Measurements from ENCODE around the gene IQGAP2.
"Not testable (repeated sequence)": the region's sequence is repeated elsewhere in the genome, so short reads cannot be mapped to it uniquely, and the experiment has no call there.

Gene IQGAP2

DNA sequence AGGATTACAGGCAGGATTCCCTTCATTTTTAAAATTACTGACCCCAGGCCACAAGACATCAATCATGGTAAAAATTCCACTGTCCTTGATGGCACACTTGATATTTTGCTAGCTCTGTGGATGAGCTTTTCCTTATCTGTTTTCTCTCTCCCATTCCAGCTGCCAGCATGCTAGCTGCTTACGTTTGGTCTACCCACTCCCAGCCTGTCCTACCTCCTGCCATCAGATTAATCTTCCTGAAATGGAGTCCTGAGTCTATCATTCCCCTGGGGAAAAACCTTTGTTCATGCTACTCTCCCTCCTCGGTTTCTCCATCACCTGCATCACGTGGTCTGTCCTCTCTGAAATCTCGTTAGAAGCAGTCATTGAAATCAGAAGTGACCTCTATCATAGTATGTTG, 111.2 kb downstream of the IQGAP2 start:
- DNase-seq, result no peak

DNA sequence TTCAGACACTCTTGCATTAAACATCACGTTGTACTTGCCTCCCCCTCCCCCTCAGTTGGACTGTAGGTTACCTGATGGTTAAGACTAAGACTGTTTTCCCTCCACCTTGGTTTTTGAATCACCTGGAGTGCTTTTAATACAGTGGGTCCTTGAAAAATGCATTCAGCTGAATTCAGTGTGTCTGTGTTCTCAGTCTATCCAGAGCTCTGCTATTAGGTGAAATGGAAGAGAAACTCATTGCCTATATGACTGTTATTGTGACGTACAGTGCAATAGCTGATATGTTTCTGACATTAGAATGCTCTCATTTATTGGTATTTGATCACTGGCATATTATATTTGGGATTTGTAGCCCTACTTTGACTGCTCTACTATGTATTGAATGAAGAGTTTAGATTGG, 111.6 kb downstream of the IQGAP2 start:
- no peak for DNase-seq

DNA sequence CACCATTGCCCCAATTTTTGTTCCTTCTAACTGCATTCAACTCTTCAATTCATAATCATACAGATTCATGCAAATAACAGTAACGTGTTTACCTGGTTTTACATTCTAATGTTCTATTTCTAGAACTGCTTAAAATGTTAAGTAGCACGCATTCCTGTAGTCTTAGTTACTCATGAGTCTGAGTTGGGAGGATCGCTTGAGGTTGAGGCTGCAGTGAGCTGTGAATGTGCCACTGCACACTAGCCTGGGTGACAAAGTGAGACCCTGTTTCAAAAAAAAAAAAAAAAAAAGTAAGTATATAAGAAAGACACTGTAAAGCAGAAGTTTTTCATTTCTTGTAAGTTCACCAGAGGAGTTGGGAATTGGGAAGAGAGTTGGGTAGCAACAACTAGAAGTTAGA, 114.2 kb downstream of the IQGAP2 start:
- DNase-seq, result no peak

DNA sequence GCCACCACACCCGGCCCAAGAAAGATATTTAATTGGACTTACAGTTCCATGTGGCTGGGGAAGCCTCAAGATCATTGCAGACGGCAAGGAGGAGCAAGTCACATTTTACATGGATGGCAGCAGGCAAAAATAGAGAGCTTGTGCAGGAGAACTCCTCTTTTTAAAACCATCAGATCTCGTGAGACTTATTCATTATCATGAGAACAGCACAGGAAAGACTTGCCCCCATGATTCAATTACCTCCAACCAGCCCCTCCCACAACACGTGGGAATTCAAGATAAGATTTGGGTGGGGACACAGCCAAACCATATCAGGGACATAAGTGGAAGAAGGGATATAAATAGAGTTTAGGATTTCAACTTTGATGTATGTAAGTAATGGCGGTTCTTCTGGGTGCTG, 115.2 kb downstream of the IQGAP2 start:
- not testable (repeated sequence) for DNase-seq

DNA sequence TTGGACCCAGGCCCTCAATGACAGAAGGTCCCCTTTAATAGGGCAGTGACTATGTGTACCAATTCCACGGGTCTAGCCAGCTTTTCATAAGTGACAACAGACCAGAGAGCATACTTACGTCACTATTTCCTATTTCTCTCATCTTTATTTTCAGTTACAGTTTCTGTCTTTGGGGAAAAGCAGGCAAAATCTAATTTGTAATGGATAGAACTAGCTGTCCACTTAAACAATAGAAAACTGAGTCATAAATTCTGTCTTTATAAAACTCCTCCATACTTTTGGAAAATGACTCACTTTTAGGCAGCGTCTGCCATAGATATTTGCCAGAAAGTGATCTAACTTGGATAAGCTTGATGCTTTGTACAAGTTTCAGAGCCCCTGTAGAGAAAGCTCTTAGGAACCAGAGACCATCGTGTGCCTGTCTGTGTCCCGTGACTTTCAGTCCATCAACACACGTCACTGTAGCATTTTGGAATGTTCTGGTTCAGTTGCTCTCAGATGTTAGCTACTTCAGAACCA, 118.2 kb downstream of the IQGAP2 start:
- no peak for DNase-seq

DNA sequence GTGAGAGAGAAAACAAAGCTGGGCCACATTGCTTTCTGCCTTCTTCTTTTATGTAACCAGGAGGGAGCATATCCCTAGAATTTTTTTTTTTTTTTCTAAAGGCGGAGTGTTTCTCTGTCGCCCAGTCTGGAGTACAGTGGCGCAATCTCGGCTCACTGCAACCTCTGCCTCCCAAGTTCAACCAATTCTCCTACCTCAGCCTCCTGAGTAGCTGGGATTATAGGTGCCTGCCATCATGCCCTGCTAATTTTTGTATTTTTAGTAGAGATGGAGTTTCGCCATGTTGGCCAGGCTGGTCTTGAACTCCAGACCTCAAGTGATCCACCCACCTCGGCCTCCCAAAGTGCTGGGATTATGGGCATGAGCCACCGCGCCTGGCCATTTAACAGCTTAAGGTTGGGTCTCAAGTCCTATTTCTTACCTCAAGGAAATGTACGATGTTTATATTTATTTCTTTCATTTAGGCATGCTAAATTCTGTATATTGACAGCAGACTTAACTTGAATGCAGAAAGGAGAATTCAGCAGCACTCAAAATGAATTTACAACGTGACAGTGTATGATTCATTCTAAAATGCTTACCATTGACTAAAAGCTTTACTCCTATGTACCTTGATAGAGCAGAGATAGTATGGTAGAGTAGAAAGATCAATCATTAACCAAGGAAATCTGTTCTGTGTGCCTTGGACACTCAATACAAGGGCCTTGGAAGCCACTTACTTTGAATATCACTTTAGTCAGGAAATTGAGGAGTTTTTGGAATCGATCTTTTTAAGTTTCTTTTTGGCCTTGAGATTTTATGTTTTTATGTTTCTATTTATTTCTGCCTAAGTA, 119.2 kb downstream of the IQGAP2 start:
- DNase-seq, result no peak

DNA sequence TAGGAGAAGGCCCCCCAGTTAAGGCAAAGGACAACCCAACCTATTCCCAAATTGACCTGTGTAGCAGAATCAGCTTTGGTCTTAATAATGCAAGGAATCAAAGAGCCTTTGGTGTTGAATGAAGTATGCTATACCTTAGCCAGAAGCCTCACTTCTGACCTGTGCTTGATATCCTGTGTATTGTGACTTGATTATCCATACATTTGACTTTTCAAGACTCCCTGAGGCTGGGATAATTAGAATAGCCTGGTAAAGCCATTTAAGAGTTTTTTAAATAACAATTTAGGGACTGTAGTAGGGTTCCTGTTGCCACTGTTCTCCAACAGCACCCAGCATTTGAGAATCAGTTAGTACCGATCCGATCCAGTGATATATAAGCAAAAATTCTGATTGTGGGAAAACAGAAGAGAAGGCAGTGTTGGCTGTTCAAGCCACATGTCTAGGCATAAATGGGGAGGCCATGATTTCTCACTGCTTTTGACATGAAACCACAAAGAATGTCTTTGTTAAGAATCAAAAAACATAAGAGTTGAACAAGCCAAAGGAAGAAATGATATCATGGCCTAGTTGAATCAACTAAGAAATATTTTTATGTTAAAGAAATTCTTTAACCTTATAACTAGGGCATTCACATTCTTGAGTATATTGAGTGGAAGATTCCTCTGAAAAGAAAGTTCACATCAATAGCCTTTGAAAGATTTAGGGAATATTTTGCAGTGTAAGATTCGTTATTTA, 121.2 kb downstream of the IQGAP2 start:
- DNase-seq, result no peak

DNA sequence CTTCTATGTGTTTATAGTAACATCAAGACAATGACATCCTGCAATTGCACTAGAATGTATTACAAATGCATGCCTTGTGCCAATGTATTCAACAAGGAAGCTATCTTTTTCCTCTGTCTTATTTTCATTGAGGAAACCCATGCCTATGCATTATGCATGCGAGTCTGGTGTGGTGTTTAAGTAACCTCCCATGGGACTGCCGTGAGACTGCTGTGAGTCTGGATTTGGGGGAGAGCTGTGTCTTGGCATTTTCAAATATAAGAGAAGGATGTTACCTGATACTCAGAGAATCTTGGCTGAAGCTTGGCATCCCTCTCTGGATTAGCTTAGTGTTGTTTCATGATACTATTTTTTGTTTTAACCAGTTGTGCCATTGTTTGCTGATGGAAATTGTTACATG, 121.8 kb downstream of the IQGAP2 start:
- no peak for DNase-seq

DNA sequence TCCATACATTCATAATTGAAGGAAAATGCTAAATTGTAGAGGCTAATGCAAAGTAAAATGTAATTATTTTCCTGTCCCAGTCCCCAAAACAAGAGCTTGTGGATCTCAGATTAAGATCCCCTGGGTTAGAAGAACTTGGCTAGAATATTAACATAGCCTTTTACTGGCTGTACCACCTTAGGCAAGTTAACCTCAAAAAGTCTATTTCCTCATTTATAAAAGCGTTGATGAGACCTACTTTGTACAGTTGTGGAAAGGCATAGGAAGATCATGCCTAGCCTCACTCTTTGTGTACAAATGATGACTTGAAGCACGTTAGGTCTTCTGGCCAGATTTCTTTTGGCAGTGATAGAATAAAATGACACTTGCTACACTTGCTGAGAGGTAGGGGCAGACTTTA, 122.9 kb downstream of the IQGAP2 start:
- DNase-seq, result no peak

DNA sequence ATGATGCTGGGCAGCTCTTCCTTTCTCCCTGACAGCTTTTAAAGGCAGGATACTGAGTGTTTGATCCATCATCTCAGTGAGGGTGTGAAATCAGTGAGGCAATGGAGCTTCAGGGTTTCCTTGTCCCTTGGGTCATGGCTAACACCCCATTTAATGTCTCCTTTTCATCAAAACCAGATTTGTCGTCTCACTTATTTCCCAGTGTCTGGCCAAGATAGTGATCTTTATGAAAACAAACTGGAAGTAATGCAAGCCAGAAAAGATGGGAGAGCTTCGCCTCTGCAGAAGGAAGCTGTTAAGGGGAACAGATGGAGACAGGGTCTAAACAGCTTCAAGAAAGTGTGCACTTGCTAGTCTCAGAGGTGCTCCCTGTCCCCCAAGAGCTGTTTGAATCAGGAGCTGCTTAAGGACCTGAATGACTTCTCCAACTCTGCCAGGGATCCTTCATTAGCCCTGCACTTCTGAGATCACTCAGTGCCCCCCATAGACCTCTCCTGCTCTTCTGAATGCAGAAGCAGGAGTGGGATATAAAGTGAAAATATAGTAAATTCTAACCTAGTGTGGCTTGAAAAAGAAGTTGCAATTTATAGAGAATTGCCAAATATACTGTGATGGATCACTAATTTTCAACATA, 124.0 kb downstream of the IQGAP2 start:
- no peak for DNase-seq

DNA sequence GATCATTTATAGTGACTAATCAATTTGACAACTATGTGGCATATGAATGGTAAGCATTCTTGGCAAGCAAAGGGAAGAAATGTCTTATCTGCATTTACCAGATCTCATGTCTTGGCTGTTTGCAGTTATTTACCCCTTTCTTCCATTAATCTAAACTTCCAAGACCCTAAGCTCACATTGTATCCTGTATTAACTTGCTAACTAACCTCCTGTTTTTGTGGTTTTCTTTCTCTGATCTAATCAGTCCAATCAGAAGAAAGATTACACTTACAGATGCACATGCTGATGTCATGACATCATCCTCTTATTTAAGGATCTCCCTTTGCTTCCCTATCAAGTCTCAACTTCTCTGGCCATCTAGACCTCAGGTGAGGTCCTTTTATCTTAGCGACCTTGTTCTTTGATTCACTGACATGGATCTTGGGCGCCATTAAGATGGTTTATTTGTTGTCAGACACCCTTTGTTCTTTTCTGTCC, 124.6 kb downstream of the IQGAP2 start:
- DNase-seq, result no peak

DNA sequence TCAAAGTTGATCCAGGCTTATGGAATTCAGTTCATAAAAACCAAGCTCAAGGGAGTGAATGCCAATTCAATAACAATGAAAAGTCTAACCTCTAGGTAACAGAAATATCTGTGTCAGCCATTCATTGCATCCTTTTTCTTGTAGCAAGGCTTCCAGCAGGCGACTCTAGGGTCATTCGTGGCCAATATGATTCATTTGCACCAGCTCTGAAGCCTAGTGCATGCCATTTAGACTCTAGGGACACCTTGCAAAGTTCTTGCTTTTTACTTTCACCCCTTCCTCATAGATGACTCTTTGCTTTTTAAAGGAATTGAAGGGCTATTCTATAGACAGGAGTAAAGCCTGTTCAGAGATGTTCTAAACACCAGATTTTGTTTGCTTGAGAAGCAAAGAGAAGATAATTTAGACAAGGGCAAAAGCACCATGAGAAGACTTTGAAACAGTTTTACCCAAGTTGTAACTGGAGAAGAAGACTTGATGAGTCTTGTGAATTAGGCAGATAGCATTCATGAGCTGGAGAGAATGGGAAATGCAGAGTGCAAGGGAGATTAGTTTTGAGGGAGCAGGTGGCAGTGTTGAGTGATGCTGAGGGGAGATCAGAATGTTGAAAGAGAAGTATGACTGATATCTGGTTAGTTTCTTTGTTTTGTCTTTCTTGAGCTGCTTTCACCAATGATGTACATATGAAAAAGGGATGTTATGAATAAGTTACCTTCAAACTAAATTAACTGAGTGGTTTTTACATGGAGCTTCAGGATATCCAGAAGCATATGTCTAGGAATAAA, 125.7 kb downstream of the IQGAP2 start:
- no peak for DNase-seq

DNA sequence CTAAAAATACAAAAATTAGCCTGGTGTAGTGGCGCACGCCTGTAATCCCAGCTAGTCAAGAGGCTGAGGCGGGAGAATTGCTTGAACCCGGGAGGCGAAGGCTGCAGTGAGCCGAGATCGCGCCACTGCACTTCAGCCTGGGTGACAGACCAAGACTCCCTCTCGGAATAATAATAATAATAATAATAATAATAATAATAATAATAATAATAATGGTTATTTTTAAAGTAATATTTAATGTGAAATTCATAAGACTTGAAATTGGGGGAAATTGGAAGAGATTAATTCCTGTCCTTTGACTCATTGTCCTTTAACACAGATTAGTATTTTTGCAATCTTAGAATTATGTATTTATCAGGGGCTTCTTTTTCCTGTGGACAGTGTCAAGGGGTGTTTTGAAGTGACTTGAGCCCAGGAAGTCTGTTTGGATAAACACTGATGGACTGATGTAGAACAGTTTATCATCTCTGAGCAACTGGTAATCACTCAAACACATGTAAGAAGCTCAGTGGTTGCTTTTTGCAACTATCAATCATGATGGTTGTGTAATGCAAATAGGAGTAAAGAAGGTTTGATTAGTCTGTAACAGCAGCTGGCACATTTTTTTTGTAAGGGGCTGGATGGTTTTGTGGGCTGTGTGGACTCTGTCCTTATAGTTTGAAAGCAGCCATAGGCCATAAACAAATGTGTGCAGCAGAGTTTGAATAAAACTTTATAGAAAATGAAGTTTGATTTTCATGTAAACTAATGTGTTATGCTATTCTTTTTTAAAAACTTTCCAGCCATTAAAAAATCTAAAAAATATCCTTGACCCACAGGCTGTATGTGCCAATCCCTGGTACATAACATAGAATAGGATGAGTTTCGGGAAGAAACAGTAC, 126.6 kb downstream of the IQGAP2 start:
- no peak for DNase-seq

DNA sequence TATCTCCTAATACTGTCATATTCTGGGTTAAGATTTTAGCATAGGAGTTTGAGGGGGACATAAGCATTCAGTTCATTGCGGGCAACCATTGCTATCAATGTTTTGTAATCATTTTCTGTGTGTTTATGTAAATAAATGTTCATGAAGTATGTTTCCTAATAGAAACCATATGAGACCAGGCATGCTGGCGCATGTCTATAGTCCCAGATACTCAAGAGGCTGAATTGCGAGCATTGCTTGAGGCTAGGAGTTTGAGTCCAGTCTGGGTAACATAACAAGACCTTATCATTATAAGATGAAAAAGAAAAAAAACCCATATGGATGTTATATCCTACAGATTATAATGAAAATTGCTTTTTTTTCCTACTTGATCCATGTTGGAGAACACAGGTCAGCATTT, 129.0 kb downstream of the IQGAP2 start:
- DNase-seq, result no peak

DNA sequence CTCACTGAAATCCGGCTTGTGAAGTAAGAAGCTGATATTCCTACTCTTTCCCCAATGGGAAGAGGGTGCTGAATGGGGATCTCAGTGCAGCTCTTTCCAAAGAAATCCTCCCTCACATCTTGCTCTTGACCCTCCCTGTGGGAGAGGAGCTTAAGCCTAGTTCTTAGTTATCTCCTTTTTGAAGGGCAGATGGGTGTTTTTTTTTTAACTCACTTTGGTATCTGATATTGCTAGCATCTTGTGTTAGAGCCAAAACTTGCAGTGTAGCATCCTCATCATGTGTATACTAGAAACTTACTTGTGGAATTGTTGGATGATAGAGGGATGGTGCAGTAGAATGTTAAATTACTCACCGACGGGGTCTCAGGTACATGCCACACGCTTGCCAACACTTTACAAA, 129.9 kb downstream of the IQGAP2 start:
- DNase-seq, result no peak

DNA sequence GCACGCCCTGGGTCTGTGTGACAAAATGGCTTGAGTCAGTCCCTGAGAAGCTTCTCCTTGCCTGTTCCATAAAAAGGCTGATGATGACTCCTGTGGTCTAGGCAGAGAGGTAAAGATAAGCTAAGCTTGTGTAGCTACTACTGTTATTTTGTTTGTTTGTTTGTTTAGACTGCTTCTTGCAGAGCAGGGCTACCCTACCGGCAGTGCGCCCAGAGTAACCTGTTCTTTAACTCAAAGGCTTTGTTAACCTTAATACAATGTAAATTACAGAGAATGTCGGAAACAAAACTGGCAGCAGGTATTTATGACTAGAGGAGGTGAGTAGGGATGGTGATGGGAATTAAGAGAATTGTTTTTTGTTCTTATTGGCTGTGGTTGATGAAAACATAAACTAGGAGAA, 132.5 kb downstream of the IQGAP2 start:
- DNase-seq, result no peak

DNA sequence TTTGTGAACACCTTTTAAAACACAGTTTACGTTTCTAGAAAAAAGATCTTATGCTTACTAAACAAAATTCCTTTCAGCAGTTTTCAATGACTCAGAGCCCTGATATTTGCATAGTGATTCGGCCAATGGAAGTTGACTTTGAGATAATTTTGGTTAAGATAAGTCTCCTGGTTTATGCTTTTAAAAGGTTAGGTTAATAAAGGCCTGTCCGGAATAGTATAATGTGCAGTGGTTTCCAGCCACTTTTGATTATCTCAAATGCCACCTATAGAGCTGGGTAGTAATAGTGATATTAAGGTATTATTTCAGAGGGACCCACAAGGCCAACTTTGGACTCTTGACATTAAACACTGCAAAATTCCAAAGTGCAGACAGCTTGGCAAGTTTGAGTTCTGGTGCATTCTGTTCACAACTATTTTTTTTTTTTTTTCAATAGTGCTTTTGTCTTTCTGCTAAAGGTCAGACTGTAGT, 134.0 kb downstream of the IQGAP2 start:
- no peak for DNase-seq

DNA sequence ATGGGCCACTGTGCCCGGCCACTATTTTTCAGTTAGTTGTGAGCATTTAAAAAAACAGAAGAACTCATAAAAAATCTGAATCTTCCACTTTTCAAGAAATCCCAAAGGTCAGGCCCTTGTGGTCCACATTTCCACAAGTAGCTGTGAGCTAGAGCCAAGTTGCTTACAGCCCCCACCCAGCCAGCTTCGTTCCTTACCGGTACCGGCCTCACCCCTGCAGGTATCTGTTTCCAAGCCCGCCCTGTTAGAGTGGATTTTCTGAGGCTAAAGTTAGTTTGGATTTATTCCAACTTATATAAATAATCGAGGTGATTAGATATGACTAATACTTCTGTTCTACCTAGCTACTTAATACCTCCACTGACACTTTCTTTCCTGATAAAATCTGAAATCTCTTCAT, 139.2 kb downstream of the IQGAP2 start:
- no peak for DNase-seq

DNA sequence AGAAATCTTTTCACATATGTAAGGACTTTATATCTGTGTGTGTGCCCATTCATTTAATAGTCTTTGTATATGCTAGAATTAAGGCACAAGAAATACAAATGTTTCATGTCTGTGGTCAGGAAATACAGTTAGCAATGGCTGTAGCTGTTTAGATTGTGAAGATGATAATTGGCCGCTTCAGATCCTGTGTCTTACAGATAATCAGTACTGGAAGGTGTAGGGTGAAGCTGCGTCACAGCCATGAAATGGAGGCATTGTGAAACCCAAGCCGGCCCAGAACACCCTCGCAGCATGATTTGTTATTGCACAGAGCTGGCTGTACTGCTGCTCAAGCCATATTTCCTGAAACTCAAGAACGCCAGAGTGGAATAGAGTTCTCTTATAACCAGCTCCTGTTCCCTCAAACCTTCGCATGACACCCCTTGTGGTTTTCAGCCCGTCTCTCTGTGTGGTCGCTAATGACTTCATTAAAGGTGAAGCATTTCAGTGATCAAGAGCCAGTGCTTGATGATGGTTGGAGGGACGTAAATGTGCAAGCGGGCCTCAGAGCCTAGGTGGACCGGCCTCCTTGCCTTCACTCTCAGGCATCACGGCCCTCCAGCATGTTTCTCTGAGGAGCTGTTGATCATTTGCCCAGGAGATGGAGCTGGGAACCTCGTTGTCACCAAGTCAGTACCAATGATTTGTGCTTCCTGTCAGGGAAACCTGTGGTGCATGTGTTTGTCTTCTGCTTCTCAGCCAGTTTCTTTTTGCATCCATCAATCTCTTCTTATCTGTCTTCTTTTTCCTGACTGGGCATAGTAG, 140.0 kb downstream of the IQGAP2 start:
- no peak for DNase-seq

DNA sequence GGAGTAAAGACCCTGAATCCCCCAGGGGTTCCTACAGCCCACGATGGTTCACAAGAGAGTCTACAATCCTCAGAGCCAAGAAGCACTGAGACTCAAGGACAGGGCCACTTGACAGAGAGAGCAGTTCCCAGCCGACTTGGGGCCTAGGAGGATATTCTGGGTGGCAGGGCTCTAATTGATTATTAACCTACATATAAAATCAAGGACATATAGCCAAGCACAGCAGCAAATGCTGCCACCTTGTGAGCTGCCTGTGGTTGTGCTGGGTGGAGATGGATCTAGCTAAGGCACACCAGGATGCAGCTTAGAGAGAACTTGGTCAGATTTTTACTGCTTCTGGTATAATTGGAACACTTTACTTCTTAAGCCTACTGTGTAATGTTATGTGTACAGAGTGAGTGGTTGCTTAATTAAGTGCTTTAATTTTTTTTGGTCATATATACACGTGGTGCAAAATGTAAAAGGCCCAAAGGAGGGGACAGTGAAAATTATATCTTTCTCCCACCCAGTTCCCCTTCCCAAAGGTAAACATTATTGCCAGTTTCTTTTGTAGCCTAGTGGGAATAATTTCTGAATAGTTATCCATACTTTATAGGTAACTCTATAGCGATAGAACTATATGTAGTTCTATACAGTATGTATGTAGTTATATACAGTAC, 141.3 kb downstream of the IQGAP2 start:
- no peak for DNase-seq

All from DMS79 treated with DMSO at 0.1 percent for 48 hours (cell line).